HEK293T (cell line): Measurements from ENCODE around the gene GAGE12J.
"Not testable (repeated sequence)": the region's sequence is repeated elsewhere in the genome, so short reads cannot be mapped to it uniquely, and the experiment has no call there.

Source experiments
- CTCF ChIA-PET: fragments of 350-600 bp; formaldehyde crosslinking; extraction: SDS; loops from one replicate; lab custom pipeline; 2021; ENCODE audit warnings: antibody characterized with exemption, inconsistent platforms; lab: Yijun Ruan, JAX
- POLR2A ChIA-PET: fragments of 350-600 bp; formaldehyde crosslinking; extraction: SDS; loops from one replicate; lab custom pipeline; 2020; ENCODE audit warnings: antibody characterized with exemption, inconsistent platforms; lab: Yijun Ruan, JAX
- DNase-seq: peaks from one replicate; pipeline ENCODE4 v3.0.0; 2012; ENCODE audit warnings: mixed read lengths; ENCODE audit errors: extremely low spot score

The GAGE12J gene

DNA sequence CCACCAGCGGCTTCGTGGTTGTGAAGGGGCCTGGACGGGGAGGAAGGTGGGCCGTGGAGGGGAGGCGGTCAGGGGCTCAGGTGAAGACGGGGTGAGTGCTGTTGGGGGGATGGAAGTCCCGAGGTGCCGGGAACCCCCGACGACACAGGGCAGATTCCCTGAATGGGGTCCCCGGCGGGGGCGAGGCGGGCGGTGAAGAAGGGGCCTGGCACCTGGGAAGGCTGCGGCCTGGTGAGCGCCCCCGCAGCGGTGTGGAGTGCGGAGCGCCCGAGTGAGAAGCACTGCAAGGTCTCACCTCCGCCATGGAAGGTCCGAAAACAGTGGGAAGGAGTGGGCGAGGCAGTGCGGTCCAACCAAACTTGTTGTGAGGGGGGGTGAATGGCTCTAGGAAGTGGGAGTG lies 10.0 kb downstream of the GAGE12J start:
- CTCF ChIA-PET, POLR2A ChIA-PET, DNase-seq: not testable (repeated sequence)

DNA sequence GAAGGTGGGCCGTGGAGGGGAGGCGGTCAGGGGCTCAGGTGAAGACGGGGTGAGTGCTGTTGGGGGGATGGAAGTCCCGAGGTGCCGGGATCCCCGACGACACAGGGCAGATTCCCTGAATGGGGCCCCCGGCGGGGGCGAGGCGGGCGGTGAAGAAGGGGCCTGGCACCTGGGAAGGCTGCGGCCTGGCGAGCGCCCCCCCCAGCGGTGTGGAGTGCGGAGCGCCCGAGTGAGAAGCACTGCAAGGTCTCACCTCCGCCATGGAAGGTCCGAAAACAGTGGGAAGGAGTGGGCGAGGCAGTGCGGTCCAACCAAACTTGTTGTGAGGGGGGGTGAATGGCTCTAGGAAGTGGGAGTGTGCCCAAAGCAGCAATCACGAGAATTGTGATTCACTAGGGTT lies 19.6 kb downstream of the GAGE12J start:
- DNase-seq, POLR2A ChIA-PET, CTCF ChIA-PET: not testable (repeated sequence)

- CTCF ChIA-PET, POLR2A ChIA-PET, DNase-seq: not testable (repeated sequence)
These were observed 22.8 kb downstream of the GAGE12J start for GRCh38 chrX:49344496-49345175.

- CTCF ChIA-PET, DNase-seq, POLR2A ChIA-PET: not testable (repeated sequence)
These were observed 23.6 kb downstream of the GAGE12J start for GRCh38 chrX:49345402-49345801.

DNA sequence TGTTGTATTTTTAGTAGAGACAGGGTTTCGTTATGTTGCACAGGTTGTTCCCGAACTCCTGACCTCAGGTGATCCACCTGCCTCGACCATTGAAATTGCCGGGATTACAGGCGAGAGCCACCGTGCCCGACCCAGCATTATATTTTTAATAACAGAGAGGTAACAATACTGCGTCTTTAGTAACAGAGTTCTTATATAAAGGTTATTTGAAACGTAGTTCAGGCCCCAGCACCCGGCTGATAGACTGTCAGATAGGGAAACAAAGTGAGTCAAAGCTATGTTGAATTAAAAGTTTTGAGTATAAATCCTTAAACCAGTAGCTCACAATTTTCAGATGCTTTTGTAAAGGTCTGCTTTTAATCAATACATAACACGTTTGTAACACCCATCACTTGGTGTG lies 24.3 kb downstream of the GAGE12J start:
- CTCF ChIA-PET, result interaction anchor here (0.6 kb wide), 1 partner anchor 377 kb away, joined by 3 read pairs; no protein-coding TSS in a partner anchor
- POLR2A ChIA-PET, DNase-seq: not testable (repeated sequence)
